HG02759 (cell line): ENCODE data around the gene DTD2.

Experiments used
- ATAC-seq: cut with Tn5 transposase; IDR thresholded peaks from one replicate; pipeline ENCODE4 v1.9.1; 2021; ENCODE audit warnings: mild to moderate bottlenecking, moderate library complexity; ENCODE audit not compliant: unreplicated experiment

Gene DTD2

DNA sequence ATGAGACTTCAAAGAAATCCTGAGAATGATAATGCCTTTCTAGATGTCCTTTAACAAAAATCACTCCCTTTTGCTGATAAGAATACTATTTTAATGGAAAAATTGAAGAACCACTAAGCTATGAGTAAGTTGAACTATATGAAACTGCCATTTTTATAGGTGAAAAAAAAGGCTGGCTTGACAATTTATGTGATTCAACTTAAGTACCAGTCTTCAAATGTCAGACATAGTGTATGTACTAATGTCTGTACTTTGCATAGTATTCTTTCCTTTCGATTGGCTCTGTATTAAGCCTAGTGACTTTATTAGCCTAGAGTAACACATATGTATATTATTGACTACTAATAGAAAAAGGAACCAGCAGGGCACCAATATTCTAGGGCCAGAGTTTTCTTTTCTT is 48.9 kb downstream of the DTD2 start:
- ATAC-seq, result no peak

DNA sequence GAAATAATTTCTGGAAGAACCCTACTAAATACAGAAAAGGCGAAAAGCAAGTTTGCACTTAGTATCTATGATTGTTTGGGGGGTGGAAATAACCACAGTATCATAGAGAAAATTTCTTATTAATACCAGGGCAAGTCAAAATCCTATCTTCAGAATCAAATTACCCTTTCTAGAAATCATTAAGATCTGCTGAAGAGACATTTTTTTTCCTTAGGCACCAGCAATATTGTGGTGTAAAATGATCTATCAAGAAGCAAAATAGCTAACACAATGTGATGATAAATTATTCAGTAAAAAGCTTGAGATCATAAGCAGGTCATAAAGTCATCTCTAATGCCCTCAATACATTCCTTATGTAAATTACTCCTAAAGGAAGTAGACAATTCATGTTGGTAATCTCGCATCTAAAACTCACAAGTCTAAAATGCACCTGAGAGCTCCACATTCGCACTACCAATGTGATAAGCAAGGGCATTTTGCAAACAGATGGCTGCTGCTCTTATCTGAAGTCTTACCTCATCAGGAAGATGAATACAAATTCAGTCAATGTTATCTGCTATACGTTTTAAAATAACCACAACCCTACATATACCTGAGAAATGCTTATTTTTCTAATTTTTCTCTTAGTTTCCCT is 51.6 kb downstream of the DTD2 start:
- ATAC-seq, result no peak

DNA sequence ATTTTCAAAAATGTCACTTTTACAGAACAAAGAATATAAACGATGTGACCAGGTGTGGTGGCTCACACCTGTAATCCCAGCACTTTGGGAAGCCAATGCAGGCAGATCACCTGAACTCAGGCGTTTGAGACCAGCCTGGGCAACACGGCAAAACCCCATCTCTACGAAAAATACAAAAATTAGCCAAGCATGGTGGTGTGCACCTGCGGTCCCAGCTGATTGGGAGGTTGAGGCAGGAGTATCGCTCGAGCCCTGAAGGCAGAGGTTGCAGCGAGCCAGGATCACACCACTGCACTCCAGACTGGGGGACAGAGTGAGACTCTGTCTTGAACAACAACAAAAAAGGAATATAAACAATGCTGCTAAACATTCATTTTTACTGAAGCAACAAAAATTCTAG is 52.2 kb downstream of the DTD2 start:
- no peak for ATAC-seq

DNA sequence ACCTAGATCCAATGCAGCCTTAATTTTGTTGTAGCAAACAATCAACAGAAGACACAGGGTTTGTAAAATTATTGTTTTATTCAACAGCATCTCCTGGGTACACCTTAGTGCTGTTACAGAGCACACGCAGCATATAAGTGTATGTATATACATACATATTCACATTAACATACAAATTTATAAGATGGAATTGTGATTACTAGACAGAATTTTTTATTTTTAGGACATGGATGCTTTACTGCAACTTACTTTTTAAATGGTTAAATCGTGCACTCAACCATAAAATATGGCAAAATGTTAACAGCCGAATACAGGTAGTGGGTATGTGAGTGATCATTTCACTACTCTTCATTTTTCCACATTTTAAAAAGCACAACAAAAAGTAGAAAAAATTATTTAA is 53.6 kb downstream of the DTD2 start:
- ATAC-seq, result no peak

DNA sequence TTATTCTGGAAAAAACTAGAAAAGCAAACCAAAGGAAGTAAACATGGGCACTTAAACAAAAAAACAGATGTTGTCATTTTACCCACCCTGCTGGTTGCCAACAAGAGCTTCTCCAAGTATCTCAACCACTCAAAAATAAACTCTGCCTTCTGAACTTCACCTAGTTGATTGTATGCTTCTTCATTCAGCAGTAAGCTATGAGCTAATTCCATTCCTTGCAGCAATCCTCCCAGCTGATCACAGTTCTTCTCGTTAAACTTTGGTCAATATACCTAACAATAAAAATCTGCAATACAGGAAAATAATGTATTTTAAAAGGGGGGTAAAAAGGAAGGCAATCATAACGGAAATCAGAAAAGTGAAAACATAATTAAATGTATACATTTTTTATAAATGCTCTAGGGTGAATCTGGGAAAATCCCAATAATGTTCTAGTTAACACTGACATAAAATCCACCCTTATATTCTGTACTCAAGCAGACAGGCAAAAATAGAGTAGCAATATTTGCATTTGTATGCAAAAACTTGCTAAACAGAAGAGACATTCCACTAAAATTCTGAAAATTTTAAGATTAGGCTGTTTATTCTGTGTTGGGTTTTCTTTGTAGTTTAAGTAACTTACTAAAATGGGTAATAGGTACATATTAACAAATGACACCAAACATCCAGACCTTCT is 54.4 kb downstream of the DTD2 start:
- no peak for ATAC-seq

DNA sequence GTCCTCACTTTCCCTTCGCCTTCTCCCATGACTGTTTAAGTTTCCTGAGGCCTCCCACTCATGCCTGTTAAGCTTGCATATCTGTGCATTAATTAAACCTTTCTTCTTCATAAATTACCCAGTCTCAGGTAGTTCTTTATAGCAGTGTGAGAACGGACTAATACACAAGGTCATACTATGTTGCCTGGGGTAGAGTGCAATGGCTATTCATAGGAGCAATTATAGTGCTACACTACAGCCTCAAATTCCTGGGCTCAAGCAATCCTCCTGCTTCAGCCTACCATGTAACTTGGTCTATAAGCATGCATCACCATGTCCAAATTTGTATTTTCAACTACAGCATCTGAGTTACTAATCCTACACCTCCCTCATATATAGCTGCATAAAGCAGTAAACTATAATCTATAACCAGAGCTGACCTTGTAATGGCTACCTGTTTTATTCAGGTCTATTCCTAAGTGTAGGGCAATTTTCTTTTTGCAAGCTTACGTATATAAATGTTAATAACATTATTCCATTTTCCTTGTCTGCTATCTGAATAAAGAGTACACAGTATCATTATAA is 55.9 kb downstream of the DTD2 start:
- no peak for ATAC-seq

DNA sequence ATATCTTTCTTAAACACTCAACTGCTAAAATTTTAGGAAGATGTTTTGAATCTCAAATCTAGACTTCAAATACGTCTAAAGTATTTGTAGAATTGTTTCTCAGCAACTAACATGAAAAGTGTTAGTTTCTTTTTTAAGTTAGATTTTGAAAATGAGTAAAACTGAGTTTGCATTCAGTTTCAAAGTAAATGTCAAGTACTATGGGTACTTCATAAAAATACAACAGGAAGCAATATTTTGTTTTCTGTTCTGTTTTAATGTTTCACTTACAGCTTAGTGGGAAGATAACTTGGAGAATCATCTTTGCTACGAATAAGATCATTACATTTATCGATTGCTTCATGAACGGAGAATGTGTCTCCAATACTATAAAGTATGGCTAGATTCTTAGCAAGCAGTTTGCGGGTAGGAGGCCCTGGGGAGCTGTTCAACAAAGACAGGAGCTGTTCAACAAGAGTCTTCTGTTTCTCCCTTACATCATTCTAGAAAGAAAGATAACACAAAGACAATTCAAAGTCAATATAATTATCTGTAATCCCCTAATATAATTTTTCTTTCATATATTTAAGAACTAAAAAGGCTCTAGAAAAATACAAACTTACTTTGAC is 57.2 kb downstream of the DTD2 start:
- ATAC-seq, result no peak
